GM23338 (cell line): Measurements from ENCODE around the gene ZNF280D. TPM values are rescaled to one million over a fixed set of nuclear protein-coding genes. Genes with fewer than 3 reads are reported as not detected.

Source experiments
- ATAC-seq: fragments of 200-7000 bp; cut with Tn5 transposase; 3 replicates; pipeline ENCODE4 v1.9.1; 2020
- DNase-seq: peaks from one replicate; pipeline ENCODE4 v3.0.0-alpha.2; 2015; ENCODE audit warnings: low spot score
- H2AFZ ChIP-seq: fragments of 200-600 bp; sonication (generic); 2 replicates; pipeline ENCODE4 v1.8.0; 2016; ENCODE audit warnings: antibody characterized with exemption, mild to moderate bottlenecking, moderate library complexity
- H3F3A ChIP-seq: fragments of 200-600 bp; sonication (generic); replicated peaks from 2 replicates; pipeline ENCODE4 v1.8.0; 2017; ENCODE audit warnings: antibody characterized with exemption, mixed run types, low read depth
- H3K27ac ChIP-seq: fragments of 200-600 bp; sonication (generic); 2 replicates; pipeline ENCODE4 v1.6.1; 2016; ENCODE audit warnings: low read depth
- H3K27me3 ChIP-seq: fragments of 200-600 bp; sonication (generic); 2 replicates; pipeline ENCODE4 v1.8.0; 2016; ENCODE audit warnings: mild to moderate bottlenecking, mixed run types, moderate library complexity; ENCODE audit not compliant: insufficient read depth
- H3K36me3 ChIP-seq: fragments of 200-600 bp; sonication (generic); 2 replicates; pipeline ENCODE4 v1.8.0; 2016; ENCODE audit warnings: mild to moderate bottlenecking; ENCODE audit not compliant: insufficient read depth
- H3K4me1 ChIP-seq: fragments of 200-600 bp; sonication (generic); 2 replicates; pipeline ENCODE4 v1.8.0; 2016; ENCODE audit warnings: mild to moderate bottlenecking, moderate library complexity; ENCODE audit not compliant: insufficient read depth
- H3K4me2 ChIP-seq: fragments of 200-600 bp; sonication (generic); 2 replicates; pipeline ENCODE4 v1.7.1; 2017; ENCODE audit warnings: mixed run types
- H3K4me3 ChIP-seq: fragments of 200-600 bp; sonication (generic); 2 replicates; pipeline ENCODE4 v1.6.1; 2016; ENCODE audit warnings: mixed run types
- H3K79me2 ChIP-seq: fragments of 200-600 bp; sonication (generic); replicated peaks from 2 replicates; pipeline ENCODE4 v1.8.0; 2017; ENCODE audit warnings: mild to moderate bottlenecking; ENCODE audit not compliant: insufficient read depth
- H3K9me2 ChIP-seq: fragments of 200-600 bp; sonication (generic); 2 replicates; pipeline ENCODE4 v1.8.0; 2017; ENCODE audit not compliant: insufficient read depth
- H4K20me1 ChIP-seq: fragments of 200-600 bp; sonication (generic); replicated peaks from 2 replicates; pipeline ENCODE4 v1.8.0; 2017; ENCODE audit warnings: mild to moderate bottlenecking; ENCODE audit not compliant: insufficient read depth
- H3K27ac Mint-ChIP-seq: 2 replicates; pipeline ENCODE4 v1.8.0; 2020; ENCODE audit warnings: inconsistent platforms, mild to moderate bottlenecking, moderate library complexity, mixed read lengths
- H3K27me3 Mint-ChIP-seq: 3 replicates; pipeline ENCODE4 v1.8.0; 2022; ENCODE audit warnings: low read depth, mild to moderate bottlenecking, moderate library complexity, mixed read lengths, inconsistent platforms; ENCODE audit not compliant: insufficient read depth, poor library complexity
- H3K36me3 Mint-ChIP-seq: 3 replicates; pipeline ENCODE4 v1.8.0; 2021; ENCODE audit warnings: low read depth, mild to moderate bottlenecking, inconsistent platforms, moderate library complexity, mixed read lengths
- H3K4me1 Mint-ChIP-seq: 3 replicates; pipeline ENCODE4 v1.8.0; 2020; ENCODE audit warnings: mild to moderate bottlenecking, inconsistent platforms, mixed read lengths
- H3K4me3 Mint-ChIP-seq: 3 replicates; pipeline ENCODE4 v1.8.0; 2021; ENCODE audit warnings: moderate library complexity, mild to moderate bottlenecking, inconsistent platforms, mixed read lengths
- H3K9me3 Mint-ChIP-seq: 3 replicates; pipeline ENCODE4 v1.8.0; 2020; ENCODE audit warnings: moderate library complexity, mild to moderate bottlenecking, inconsistent platforms, mixed read lengths
- CREB1 ChIP-seq: fragments of 250-450 bp; sonication (Bioruptor Pico); IDR thresholded peaks from 2 replicates; pipeline ENCODE4 v1.5.0; 2020; ENCODE audit warnings: low read depth, mild to moderate bottlenecking, moderate library complexity
- CTCF ChIP-seq, 2 experiments: fragments of 200-600 bp in 1 of 2; sonication (generic) in 1 of 2; conservative IDR thresholded peaks; 2 replicates each; pipeline versions ENCODE4 v1.5.1 to v1.6.1; 2016 to 2017; ENCODE audit warnings: antibody characterized with exemption in 2 of 2, low read depth in 2 of 2, mild to moderate bottlenecking in 2 of 2, moderate library complexity in 1 of 2
- EZH2 ChIP-seq: fragments of 200-600 bp; sonication (generic); IDR thresholded peaks from one replicate; pipeline ENCODE4 v1.8.0; 2017; ENCODE audit warnings: antibody characterized with exemption, mild to moderate bottlenecking, low read depth; ENCODE audit not compliant: unreplicated experiment
- EZH2phosphoT487 ChIP-seq: fragments of 200-600 bp; sonication (generic); IDR thresholded peaks from one replicate; pipeline ENCODE4 v1.8.1; 2018; ENCODE audit warnings: antibody characterized with exemption; ENCODE audit not compliant: unreplicated experiment
- JUNB ChIP-seq: IDR thresholded peaks from one replicate; pipeline ENCODE4 v1.6.1; 2016; ENCODE audit warnings: antibody characterized with exemption; ENCODE audit not compliant: unreplicated experiment
- NANOG ChIP-seq: IDR thresholded peaks from 2 replicates; pipeline ENCODE4 v1.6.1; 2016; ENCODE audit warnings: antibody characterized with exemption, borderline replicate concordance
- POLR2AphosphoS5 ChIP-seq: IDR thresholded peaks from 2 replicates; pipeline ENCODE4 v1.6.1; 2016; ENCODE audit warnings: antibody characterized with exemption, low read depth
- REST ChIP-seq: IDR thresholded peaks from one replicate; pipeline ENCODE4 v1.6.1; 2018; ENCODE audit warnings: antibody characterized with exemption; ENCODE audit not compliant: unreplicated experiment
- STAT1 ChIP-seq: IDR thresholded peaks from one replicate; pipeline ENCODE4 v1.6.1; 2016; ENCODE audit warnings: antibody characterized with exemption; ENCODE audit not compliant: unreplicated experiment
- ZNF114 ChIP-seq: fragments of 250-450 bp; sonication (Bioruptor Pico); IDR thresholded peaks from 2 replicates; pipeline ENCODE4 v1.5.0; 2020; ENCODE audit warnings: mild to moderate bottlenecking, moderate library complexity
- ZNF331 ChIP-seq: fragments of 250-450 bp; sonication (Bioruptor Pico); IDR thresholded peaks from 2 replicates; pipeline ENCODE4 v1.5.0; 2020; ENCODE audit warnings: low read depth, mild to moderate bottlenecking, moderate library complexity
- ZNF462 ChIP-seq: fragments of 250-450 bp; sonication (Bioruptor Pico); IDR thresholded peaks from 2 replicates; pipeline ENCODE4 v1.5.0; 2020; ENCODE audit warnings: mild to moderate bottlenecking, moderate library complexity
- polyA plus RNA-seq: library from polyadenylated mRNA; unstranded; fragments of >200 nt; fragmentation: Nextera tagmentation; extraction: Ambion mirVana; gene quantifications from 2 replicates; pipeline ENCODE4 v1.2.1, GENCODE V29; 2016
- total RNA-seq: library from RNA; depleted of rRNA; stranded (reverse); fragments of >200 nt; shearing (Covaris generic); gene quantifications from 2 replicates; pipeline ENCODE4 v1.2.3, GENCODE V29; 2014

Gene ZNF280D
- total and polyA plus RNA-seq, 2 experiments from 2014 or later = 23.3 to 32.5 TPM

GRCh38 chr15:56667517-56667916 is 65.8 kb downstream of the ZNF280D start (continued):
- no peak for TF ChIP-seq NANOG
- TF ChIP-seq CTCF (conservative IDR thresholded peaks at IDR 0.05; ENCODE audit: low read depth in 2 of 2) = no peak

GRCh38 chr15:56660943-56661342 is 72.4 kb downstream of the ZNF280D start:
- Histone ChIP-seq H3F3A (no peaks in the 10 kb centered on the region), H3K36me3 (no peaks in the 10 kb centered on the region), H3K27ac (no peak overlapping the region), H3K27me3 (no peaks in the 10 kb centered on the region), H3K79me2 (no peaks in the 10 kb centered on the region), H2AFZ (no peak overlapping the region), H3K4me2 (no peak overlapping the region), H4K20me1 (no peaks in the 10 kb centered on the region), H3K4me3 (no peak overlapping the region), H3K4me1 (no peaks in the 10 kb centered on the region), H3K9me2 (no peaks in the 10 kb centered on the region)
- H3K4me1 Mint-ChIP-seq = peaks cover 7% of the 10 kb centered on the region; the same call in 2 of the 3 replicates
- H3K27ac Mint-ChIP-seq = peak overlapping the region; percentile 10; the same call in 1 of the 2 replicates
- H3K9me3 Mint-ChIP-seq = no peaks in the 10 kb centered on the region; the same call in 2 of the 3 replicates
- H3K36me3 Mint-ChIP-seq = peaks cover 12% of the 10 kb centered on the region; the same call in 2 of the 3 replicates
- no peaks in the 10 kb centered on the region for H3K27me3 Mint-ChIP-seq
- no peak overlapping the region for H3K4me3 Mint-ChIP-seq
- DNase-seq (no peak), ATAC-seq (no peak)
- no peak for TF ChIP-seq REST
- no peak for TF ChIP-seq ZNF462 (CRISPR knock-in tag)
- TF ChIP-seq EZH2phosphoT487 = no peak
- TF ChIP-seq JUNB = no peak
- no peak for TF ChIP-seq NANOG
- no peak for TF ChIP-seq CREB1 (CRISPR knock-in tag)
- TF ChIP-seq ZNF114 (CRISPR knock-in tag) = no peak
- TF ChIP-seq STAT1 = no peak
- no peak for TF ChIP-seq POLR2AphosphoS5
- no peak for TF ChIP-seq EZH2
- TF ChIP-seq CTCF (conservative IDR thresholded peaks at IDR 0.05; ENCODE audit: low read depth in 2 of 2) = no peak
- no peak for TF ChIP-seq ZNF331 (CRISPR knock-in tag)
